Measurements from ENCODE around the gene FARP2.

GRCh38 chr2:241522477-241522876 lies 166.4 kb downstream of the FARP2 start:
- TF ChIP-seq CTCF (conservative IDR thresholded peaks at IDR 0.05 in 1 of 2, IDR thresholded peaks at IDR 0.05 in 1 of 2; ENCODE audit: low read depth in 1 of 2, low read length in 2 of 2) (no peak), EZH2 (IDR thresholded peaks at IDR 0.05; ENCODE audit: low read length, missing control alignments) (no peak)
